ENCODE results near the gene WNT16. TPM values are rescaled to one million over a fixed set of nuclear protein-coding genes. Genes with fewer than 3 reads are reported as not detected.

Gene WNT16
- total and polyA plus RNA-seq, 2 experiments from 2014 or later = 0.58 to 2.8 TPM

DNA sequence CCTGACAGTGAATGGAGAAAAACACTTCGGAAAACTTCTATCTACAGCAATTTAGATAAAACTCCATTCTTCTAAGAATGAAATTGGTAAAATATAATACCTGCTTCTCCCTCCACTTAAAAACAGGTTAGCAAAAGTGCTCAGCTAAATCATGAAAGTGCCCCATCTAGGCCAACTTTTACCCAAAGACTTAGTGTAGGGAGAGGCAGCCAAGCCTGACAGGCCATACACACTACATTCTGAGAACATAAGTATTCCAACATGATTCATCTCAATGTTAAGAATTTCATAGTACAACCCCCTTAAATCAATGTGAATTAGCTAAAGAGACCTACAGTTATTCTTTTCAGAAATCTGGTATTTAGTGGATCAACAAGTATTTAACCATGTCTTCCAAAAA is 60.1 kb downstream of the WNT16 start:
- Histone ChIP-seq H2AFZ (no peak overlapping the region), H4K20me1 (ENCODE audit: insufficient read depth, poor library complexity, severe bottlenecking) (peaks cover 8% of the 10 kb centered on the region), H3K9me2 (replicated peaks; ENCODE audit: insufficient read depth) (no peaks in the 10 kb centered on the region), H3K4me3 (no peak overlapping the region), H3K36me3 (replicated peaks; ENCODE audit: insufficient read depth, low read depth) (no peaks in the 10 kb centered on the region), H3K9me3 (ENCODE audit: low read depth) (no peaks in the 10 kb centered on the region), H3K4me1 (ENCODE audit: insufficient read depth) (peaks cover 19% of the 10 kb centered on the region), H3K27me3 (no peaks in the 10 kb centered on the region), H3K27ac (no peak overlapping the region), H3K4me2 (no peak overlapping the region), H3K79me2 (peaks cover 97% of the 10 kb centered on the region)
- no peak for DNase-seq (ENCODE audit: low spot score)
- TF ChIP-seq EZH2phosphoT487 (IDR thresholded peaks at IDR 0.05; ENCODE audit: low read depth, severe bottlenecking, unreplicated experiment) = no peak
- TF ChIP-seq, protein P1, sequence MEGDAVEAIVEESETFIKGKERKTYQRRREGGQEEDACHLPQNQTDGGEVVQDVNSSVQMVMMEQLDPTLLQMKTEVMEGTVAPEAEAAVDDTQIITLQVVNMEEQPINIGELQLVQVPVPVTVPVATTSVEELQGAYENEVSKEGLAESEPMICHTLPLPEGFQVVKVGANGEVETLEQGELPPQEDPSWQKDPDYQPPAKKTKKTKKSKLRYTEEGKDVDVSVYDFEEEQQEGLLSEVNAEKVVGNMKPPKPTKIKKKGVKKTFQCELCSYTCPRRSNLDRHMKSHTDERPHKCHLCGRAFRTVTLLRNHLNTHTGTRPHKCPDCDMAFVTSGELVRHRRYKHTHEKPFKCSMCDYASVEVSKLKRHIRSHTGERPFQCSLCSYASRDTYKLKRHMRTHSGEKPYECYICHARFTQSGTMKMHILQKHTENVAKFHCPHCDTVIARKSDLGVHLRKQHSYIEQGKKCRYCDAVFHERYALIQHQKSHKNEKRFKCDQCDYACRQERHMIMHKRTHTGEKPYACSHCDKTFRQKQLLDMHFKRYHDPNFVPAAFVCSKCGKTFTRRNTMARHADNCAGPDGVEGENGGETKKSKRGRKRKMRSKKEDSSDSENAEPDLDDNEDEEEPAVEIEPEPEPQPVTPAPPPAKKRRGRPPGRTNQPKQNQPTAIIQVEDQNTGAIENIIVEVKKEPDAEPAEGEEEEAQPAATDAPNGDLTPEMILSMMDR (IDR thresholded peaks at IDR 0.05; ENCODE audit: poor library complexity) = no peak
- no peak for TF ChIP-seq EZH2 (IDR thresholded peaks at IDR 0.05; ENCODE audit: borderline replicate concordance)
- 100% methylated on average over 1 of the region's 1 CpG for WGBS (ENCODE audit: low lambda C conversion rate, missing lambda C conversion rate)

DNA sequence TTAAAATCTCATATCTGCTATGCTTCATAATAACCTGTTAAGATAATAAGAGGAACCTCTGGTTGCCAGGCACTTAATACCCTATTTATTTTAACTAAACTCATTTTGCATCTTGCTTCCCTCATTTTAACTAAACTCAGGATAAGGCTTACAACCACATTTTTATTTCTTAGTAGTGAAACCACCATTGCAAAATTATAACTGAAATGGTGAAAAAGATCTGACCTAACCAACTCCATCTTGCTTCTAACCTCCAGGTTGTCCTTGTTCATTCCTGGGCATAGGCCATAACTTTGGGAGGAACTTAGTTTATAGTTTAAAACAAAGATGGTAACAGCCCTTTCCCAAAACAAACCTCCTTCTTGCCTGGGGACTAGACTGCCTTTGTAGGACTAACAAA is 61.3 kb downstream of the WNT16 start:
- peaks cover 100% of the 10 kb centered on the region for H3K79me2 ChIP-seq

DNA sequence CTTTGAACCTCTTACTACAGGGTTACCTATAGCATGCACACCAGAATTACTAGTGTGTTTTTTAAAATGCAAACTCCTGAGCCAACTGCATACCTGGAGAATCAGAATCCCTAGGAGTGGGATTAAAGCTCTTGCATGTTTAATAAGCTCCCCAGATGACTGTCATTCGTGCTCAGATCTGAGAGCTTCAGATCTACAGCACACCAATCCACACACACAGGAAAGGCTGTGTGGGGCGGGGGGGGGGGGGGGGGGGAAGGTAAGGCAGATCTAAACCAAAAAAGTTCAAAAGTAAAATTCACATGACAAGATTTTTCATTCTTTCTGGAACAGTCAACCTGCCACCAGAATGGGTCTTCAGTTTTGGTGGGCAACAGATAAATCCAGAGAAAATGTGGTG is 61.8 kb downstream of the WNT16 start:
- Histone ChIP-seq H3K4me3 (no peak overlapping the region), H4K20me1 (ENCODE audit: insufficient read depth, poor library complexity, severe bottlenecking) (peaks cover 3% of the 10 kb centered on the region), H3K9me3 (ENCODE audit: low read depth) (no peaks in the 10 kb centered on the region), H3K79me2 (peaks cover 100% of the 10 kb centered on the region), H2AFZ (no peak overlapping the region), H3K4me1 (ENCODE audit: insufficient read depth) (peaks cover 14% of the 10 kb centered on the region), H3K27ac (no peak overlapping the region), H3K9me2 (replicated peaks; ENCODE audit: insufficient read depth) (no peaks in the 10 kb centered on the region), H3K27me3 (no peaks in the 10 kb centered on the region), H3K36me3 (replicated peaks; ENCODE audit: insufficient read depth, low read depth) (no peaks in the 10 kb centered on the region), H3K4me2 (no peak overlapping the region)
- no peak for TF ChIP-seq EZH2phosphoT487 (IDR thresholded peaks at IDR 0.05; ENCODE audit: low read depth, severe bottlenecking, unreplicated experiment)
- no peak for TF ChIP-seq EZH2 (IDR thresholded peaks at IDR 0.05; ENCODE audit: borderline replicate concordance)
- TF ChIP-seq, protein P1 (IDR thresholded peaks at IDR 0.05; ENCODE audit: poor library complexity) = no peak
- no peak for DNase-seq (ENCODE audit: low spot score)
- WGBS (ENCODE audit: low lambda C conversion rate, missing lambda C conversion rate) = 32% methylated on average over 2 of the region's 2 CpGs

More for the DNA sequence above, 61.3 kb downstream of the WNT16 start:
- DNase-seq (ENCODE audit: low spot score) = no peak
- no peaks in the 10 kb centered on the region for H3K9me2 ChIP-seq (replicated peaks; ENCODE audit: insufficient read depth)
- no peaks in the 10 kb centered on the region for H3K36me3 ChIP-seq (replicated peaks; ENCODE audit: insufficient read depth, low read depth)
- no peaks in the 10 kb centered on the region for H3K9me3 ChIP-seq (ENCODE audit: low read depth)
- no peak overlapping the region for H3K27ac ChIP-seq
- H2AFZ ChIP-seq = no peak overlapping the region
- H3K4me3 ChIP-seq = no peak overlapping the region
- TF ChIP-seq, protein P1 (IDR thresholded peaks at IDR 0.05; ENCODE audit: poor library complexity) = no peak
- H4K20me1 ChIP-seq (ENCODE audit: insufficient read depth, poor library complexity, severe bottlenecking) = peaks cover 3% of the 10 kb centered on the region
- no peak overlapping the region for H3K4me2 ChIP-seq
- H3K27me3 ChIP-seq = no peaks in the 10 kb centered on the region
- H3K4me1 ChIP-seq (ENCODE audit: insufficient read depth) = peaks cover 18% of the 10 kb centered on the region

Other genes starting within 250 kb of the WNT16 start
- gene FAM3C, start 67.3 kb downstream of the WNT16 start, total RNA-seq = 113 and 119 TPM in 2 replicates
- 120 and 127 TPM in 2 replicates for gene FAM3C, start 67.3 kb downstream of the WNT16 start, polyA plus RNA-seq